NCI-H1105 (cell line): ENCODE measurements around the gene MRPL14.
"Not testable (repeated sequence)": the region's sequence is repeated elsewhere in the genome, so short reads cannot be mapped to it uniquely, and the experiment has no call there.

ENCODE experiments used
- DNase-seq: peaks from one replicate; lab custom pipeline; 2025; lab: John Stamatoyannopoulos, UW

MRPL14 gene

GRCh38 chr6:44149369-44150012, 22.2 kb upstream of the MRPL14 start:
- DNase-seq, result no peak

- DNase-seq, result no peak
These were observed 21.1 kb upstream of the MRPL14 start for GRCh38 chr6:44148306-44148705.

GRCh38 chr6:44147256-44147655, 20.0 kb upstream of the MRPL14 start:
- no peak for DNase-seq

- DNase-seq, result no peak
These were observed 19.4 kb upstream of the MRPL14 start for GRCh38 chr6:44146685-44147084.

- DNase-seq, result no peak
These were observed 18.6 kb upstream of the MRPL14 start for GRCh38 chr6:44145839-44146238.

GRCh38 chr6:44144536-44144935, 17.3 kb upstream of the MRPL14 start:
- DNase-seq, result not testable (repeated sequence)

- DNase-seq, result no peak
These were observed 16.5 kb upstream of the MRPL14 start for GRCh38 chr6:44143731-44144130.

- DNase-seq, result no peak
These were observed 15.6 kb upstream of the MRPL14 start for GRCh38 chr6:44142835-44143234.

- no peak for DNase-seq
These were observed 12.1 kb upstream of the MRPL14 start for GRCh38 chr6:44139351-44139743.

- no peak for DNase-seq
These were observed 11.6 kb upstream of the MRPL14 start for GRCh38 chr6:44138717-44139350.

- DNase-seq, result no peak
These were observed 8.6 kb upstream of the MRPL14 start for GRCh38 chr6:44135875-44136274.

GRCh38 chr6:44135173-44135758, 8.0 kb upstream of the MRPL14 start:
- DNase-seq, result no peak

GRCh38 chr6:44133981-44134711, 6.9 kb upstream of the MRPL14 start:
- DNase-seq, result no peak

GRCh38 chr6:44133003-44133931, 6.0 kb upstream of the MRPL14 start:
- peak; percentile 66 for DNase-seq

- DNase-seq, result no peak
These were observed 5.2 kb upstream of the MRPL14 start for GRCh38 chr6:44132476-44132875.

- peak; percentile 8 for DNase-seq
These were observed 4.6 kb upstream of the MRPL14 start for GRCh38 chr6:44131892-44132291.

- DNase-seq, result no peak
These were observed 2.6 kb upstream of the MRPL14 start for GRCh38 chr6:44129841-44130322.

GRCh38 chr6:44128020-44128917, 1.0 kb upstream of the MRPL14 start:
- peak; percentile 20 for DNase-seq

GRCh38 chr6:44126320-44127149, 717 bp downstream of the MRPL14 start:
- peak; percentile 15 for DNase-seq

GRCh38 chr6:44123544-44123943, 3.7 kb downstream of the MRPL14 start:
- no peak for DNase-seq
